ENCODE data around the gene CARD14.

The CARD14 gene

GRCh38 chr17:80158846-80159245, 11.0 kb upstream of the CARD14 start:
- DNase-seq (ENCODE audit: low spot score) = no peak
- TF ChIP-seq CTCF (conservative IDR thresholded peaks at IDR 0.05; ENCODE audit: low read depth) = no peak
- no peak overlapping the region for H3K27ac ChIP-seq
- CTCF ChIA-PET = no interaction called here
- POLR2A ChIA-PET (ENCODE audit: low non-redundant PET) = no interaction called here

- ChIA-PET POLR2A (ENCODE audit: low non-redundant PET) (no interaction called here), CTCF (interaction anchor here (0.5 kb wide), 1 partner anchor 155 kb away, joined by 4 read pairs; no protein-coding TSS in a partner anchor)
- no peak for TF ChIP-seq CTCF (conservative IDR thresholded peaks at IDR 0.05; ENCODE audit: low read depth)
- no peak for DNase-seq (ENCODE audit: low spot score)
- no peak overlapping the region for H3K27ac ChIP-seq
These were observed 9.3 kb upstream of the CARD14 start for GRCh38 chr17:80160536-80160935.

- TF ChIP-seq CTCF (conservative IDR thresholded peaks at IDR 0.05; ENCODE audit: low read depth) = no peak
- no peak overlapping the region for H3K27ac ChIP-seq
- CTCF ChIA-PET = interaction anchor here (0.8 kb wide), 1 partner anchor 8 kb away, joined by 3 read pairs; no protein-coding TSS in a partner anchor
- no peak for DNase-seq (ENCODE audit: low spot score)
- POLR2A ChIA-PET (ENCODE audit: low non-redundant PET) = no interaction called here
These were observed 6.5 kb upstream of the CARD14 start for GRCh38 chr17:80163336-80163735.

- H3K27ac ChIP-seq = no peak overlapping the region
- DNase-seq (ENCODE audit: low spot score) = no peak
- no peak for TF ChIP-seq CTCF (conservative IDR thresholded peaks at IDR 0.05; ENCODE audit: low read depth)
- ChIA-PET CTCF (no interaction called here), POLR2A (ENCODE audit: low non-redundant PET) (no interaction called here)
These were observed 5.6 kb upstream of the CARD14 start for GRCh38 chr17:80164185-80164584.

- CTCF ChIA-PET = interaction anchor here (0.6 to 1.1 kb wide), 2 partner anchors 9 to 1697 kb away, joined by 3 read pairs; no protein-coding TSS in a partner anchor
- H3K27ac ChIP-seq = no peak overlapping the region
- TF ChIP-seq CTCF (conservative IDR thresholded peaks at IDR 0.05; ENCODE audit: low read depth) = no peak
- POLR2A ChIA-PET (ENCODE audit: low non-redundant PET) = no interaction called here
- DNase-seq (ENCODE audit: low spot score) = no peak
These were observed 3.4 kb upstream of the CARD14 start for GRCh38 chr17:80166446-80166845.

- DNase-seq (ENCODE audit: low spot score) = no peak
- H3K27ac ChIP-seq = no peak overlapping the region
- ChIA-PET CTCF (interaction anchor here (0.6 kb wide), 1 partner anchor 54 kb away, joined by 3 read pairs; no protein-coding TSS in a partner anchor), POLR2A (ENCODE audit: low non-redundant PET) (interaction anchor here (0.6 kb wide), 1 partner anchor 20 kb away, joined by 9 read pairs; no protein-coding TSS in a partner anchor)
- no peak for TF ChIP-seq CTCF (conservative IDR thresholded peaks at IDR 0.05; ENCODE audit: low read depth)
These were observed 1.5 kb upstream of the CARD14 start for GRCh38 chr17:80168371-80168770.

Measured in RWPE1 (cell line).